Activated CD4-positive, alpha-beta T cell treated with anti-CD3 and anti-CD28 coated beads, Interleukin-10, Interleukin-2, amounts not matched to agents 100 ng/mL and 50 ng/mL, durations not matched to agents 16 hours and 8 hours (primary cell): ENCODE data around the gene HRG.
A peak's percentile ranks its signal among the peaks of the same experiment; 100 is the strongest.

Experiments used
- DNase-seq: peaks from one replicate; pipeline ENCODE4 v3.0.0-alpha.2; 2020

Gene HRG

DNA sequence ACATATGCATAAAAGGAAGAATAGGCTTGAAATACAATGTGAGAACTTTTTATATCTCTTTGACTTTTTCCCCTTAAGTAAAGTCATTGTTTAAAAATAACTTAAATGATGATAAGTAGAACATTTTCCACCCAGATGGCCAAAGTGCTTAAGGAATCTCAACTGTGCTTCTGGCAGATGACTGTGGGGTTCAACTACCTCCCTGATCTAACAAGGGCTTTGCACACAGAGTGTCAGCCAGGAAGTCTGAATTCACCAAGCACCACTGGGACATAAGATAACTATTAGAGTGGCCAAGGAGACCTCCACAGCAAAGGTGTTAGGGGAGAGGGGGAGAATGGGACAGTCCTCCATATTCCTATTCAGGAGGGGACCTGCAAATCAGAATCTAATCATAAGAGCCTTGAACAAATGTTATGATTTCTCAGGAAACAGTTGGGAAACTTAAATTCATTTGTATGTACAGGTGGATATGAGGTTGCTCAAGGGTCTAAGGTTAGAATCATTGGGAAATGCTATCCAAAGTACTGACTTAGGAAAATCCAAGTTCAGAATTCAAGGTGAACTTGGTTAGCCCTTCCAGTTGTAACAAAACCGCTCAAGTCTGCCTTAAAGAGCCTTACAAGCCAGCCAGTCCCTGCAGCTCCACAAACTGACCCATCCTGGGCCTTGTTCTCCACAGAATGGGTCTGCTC, 25.9 kb upstream of the HRG start, which contains the start of gene FETUB:
Gene FETUB (plus strand): TSS at position 622 of the 695 bp plus-strand sequence. CDS start 62 bp downstream, at position 684.
- DNase-seq: no peak

DNA sequence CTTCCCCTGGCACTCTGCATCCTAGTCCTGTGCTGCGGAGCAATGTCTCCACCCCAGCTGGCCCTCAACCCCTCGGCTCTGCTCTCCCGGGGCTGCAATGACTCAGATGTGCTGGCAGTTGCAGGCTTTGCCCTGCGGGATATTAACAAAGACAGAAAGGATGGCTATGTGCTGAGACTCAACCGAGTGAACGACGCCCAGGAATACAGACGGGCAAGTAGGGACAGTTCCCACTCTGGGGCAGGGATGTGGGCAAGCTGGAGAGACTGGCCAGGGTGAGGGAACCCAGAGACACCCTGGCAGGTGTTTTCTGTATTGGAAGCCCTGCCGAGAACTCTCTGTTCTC, 25.4 kb upstream of the HRG start:
- no peak for DNase-seq

DNA sequence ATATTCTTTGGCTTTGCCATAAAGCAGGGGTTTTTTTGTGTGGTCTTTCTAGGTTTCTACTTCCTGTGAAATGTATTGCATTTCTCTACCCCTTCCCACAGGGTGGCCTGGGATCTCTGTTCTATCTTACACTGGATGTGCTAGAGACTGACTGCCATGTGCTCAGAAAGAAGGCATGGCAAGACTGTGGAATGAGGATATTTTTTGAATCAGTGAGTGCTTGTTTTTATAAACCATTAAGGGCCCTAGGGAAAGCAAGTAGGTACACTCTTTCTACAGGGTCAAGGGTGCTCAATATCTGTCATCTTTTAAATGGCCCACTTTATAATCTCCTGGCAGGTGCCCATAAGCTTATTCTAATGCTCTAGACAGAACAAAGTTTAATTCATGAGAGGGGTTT, 24.9 kb upstream of the HRG start:
- no peak for DNase-seq

DNA sequence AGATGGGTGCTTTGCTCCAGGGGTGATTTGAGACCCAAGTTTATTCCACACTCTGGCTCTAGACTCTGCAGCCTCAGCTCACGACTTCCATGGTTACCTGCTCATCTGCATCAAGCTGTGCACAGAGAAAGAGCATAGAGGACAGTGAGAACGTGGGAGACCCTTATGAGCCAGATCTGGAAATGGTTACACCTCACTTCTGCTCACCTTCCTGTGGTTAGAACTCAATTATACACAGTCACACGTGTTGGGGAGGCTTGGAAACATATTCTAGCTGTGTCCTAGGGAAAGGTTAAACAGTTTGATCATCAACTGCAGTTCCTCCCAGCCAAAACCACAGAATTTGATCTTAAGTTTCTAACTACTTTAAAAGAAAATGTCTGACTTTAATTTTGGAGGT, 23.8 kb upstream of the HRG start:
- no peak for DNase-seq

DNA sequence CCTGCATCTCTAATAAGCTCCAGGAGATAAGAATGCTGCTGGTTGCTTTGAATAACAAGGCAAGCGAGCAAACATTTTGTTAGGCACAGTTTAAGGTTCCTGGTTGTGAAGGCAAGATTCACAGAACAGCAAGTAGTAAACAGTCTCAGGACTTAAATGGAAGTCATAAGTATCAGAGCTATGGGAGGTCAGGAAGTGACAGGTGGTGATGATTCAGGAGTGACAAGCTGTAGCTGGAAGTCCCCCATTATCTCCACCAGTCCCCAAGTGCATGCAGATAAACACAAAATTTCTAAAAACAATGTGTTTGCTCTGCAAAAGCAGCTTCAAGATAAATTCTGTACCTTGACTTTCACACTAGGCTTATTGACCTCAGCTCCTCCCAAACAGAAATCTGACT, 22.3 kb upstream of the HRG start:
- DNase-seq: peak; percentile 37

DNA sequence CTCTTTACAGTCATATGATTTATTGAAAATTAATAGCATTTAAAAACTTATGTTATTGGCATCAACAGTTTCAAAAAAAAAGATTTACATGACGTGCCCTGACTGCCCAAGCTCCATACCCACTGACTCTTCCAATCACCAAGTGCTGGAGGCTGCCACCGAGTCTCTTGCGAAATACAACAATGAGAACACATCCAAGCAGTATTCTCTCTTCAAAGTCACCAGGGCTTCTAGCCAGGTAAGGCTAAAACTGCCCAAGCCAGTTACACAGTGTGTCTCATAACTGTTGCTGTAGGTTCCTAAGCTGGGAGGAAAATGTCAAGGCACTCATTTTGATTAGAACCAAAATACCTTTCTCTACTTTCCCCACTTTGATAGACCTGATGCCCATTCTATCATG, 21.1 kb upstream of the HRG start:
- DNase-seq: no peak

DNA sequence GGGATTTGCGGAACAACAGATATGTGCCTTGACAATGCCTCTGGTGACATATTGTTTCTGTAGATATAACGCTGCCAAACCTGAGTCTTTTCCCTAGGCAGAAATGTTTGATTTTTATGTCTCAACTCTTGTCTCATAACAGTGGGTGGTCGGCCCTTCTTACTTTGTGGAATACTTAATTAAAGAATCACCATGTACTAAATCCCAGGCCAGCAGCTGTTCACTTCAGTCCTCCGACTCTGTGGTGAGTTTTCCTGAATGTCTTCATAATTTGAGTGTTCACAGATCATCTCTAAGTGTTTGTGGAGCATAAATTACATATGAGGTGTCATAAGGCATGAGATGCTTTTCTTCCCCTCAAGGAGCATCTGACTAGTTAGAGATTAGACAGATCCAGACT, 19.7 kb upstream of the HRG start:
- DNase-seq: no peak

DNA sequence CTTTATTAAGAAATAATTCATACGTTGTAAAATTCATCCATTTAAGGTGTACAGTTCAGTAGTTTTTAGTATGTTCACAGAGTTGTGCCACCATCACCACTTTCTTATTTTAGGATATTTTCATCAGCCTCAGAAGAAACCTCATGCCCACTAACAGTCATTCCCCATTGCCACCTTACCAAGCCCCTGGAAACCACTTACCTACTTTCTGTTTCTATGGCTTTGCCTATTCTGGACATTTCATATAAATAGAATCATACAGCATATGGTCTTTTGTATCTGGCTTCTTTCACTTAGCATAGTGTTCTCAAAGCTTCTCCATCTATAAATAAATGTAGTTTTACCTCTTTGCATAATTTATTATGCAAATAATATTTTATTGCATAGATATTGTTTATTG, 19.0 kb upstream of the HRG start:
- DNase-seq: no peak

DNA sequence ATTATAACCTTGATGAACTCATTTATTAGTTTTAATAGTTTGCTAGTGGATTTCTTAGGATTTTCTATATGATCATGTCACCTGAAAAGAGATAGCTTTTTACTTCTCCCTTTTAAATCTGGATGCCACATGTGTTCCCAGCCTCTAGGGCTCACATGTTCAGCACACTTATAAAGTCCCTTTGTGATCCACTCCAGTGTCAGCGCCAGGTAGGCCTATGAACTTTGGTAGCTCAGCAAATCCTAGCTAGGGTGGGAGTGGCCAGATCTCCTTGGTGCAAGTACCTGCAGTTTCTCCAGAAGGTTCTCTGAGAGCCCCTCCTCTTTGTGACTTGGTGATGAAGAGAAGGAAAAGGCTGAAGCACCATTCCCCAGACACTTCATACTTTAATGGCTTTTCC, 17.0 kb upstream of the HRG start:
- no peak for DNase-seq

DNA sequence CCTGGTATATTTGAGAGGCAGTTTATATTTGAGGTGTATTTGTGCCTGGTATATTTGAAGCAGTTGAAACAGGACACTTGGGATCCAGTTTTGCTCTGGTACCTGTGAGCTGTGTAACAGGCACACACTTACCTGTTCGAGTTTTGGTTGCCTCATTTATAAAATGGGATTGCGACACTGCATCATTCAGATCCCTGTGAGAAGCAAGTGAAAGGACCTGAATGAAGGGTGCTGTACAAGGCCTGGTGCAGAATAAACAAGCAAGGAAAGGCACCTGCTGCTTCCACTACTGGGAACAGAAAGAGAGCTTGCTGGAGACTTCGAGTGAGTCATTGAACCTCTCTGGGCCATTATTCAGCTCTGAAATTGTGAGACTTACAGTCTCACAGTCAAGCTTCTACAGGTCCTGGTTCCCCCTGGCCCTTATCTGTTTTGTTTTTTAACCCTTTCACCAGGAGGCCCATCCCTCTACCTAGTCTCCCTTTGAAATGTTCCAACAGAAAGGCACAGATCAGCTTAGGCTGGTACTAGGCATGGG, 14.1 kb upstream of the HRG start:
- no peak for DNase-seq

DNA sequence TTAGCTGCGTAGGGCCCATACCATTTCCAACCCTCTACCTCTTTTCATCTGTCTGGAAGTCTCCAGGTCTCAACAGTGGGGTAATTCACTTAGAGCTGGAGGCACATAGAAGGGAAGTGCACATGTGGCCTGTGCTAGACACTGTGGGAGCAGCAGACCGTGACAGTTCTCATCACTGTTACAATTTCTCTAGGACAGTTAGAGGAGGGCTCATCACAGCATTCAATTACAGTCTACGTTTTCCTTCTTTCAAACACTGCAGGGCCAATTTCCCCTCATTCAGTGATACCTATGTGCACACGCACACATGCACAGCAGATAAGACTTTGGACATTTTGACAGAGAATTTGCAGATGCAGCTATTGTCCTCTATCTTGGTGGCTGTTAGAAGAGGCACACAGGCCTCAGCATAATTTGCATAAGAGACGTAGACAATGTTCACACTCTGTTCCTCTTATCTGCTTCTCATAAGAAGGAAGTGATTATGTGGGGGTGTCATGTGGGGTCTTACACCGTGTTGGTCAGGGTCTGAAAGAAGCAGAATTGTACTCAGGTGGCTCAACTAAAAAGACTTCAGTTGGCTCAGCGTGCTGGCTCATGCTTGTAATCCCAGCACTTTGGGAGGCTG, 12.6 kb upstream of the HRG start:
- DNase-seq: no peak

DNA sequence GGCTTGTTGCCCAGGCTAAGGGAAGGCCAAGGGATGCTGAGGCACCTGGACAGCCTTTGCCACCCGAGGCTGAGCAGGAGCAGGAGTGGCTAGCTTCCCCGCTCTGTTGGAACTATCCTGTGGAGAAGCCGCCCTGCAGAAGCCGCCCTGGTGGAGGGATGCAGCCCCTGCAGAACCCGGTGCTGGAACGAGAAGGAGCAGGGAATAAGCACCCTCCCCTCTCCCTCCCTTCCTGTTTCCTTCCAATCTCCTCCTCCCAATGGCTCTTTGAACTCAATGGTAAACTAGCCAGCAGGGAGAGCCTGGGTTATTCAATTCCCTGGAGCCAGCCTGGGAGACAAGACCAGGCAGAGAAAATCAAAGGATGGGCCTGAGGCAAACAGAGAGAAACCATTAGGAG, 11.8 kb upstream of the HRG start:
- no peak for DNase-seq

DNA sequence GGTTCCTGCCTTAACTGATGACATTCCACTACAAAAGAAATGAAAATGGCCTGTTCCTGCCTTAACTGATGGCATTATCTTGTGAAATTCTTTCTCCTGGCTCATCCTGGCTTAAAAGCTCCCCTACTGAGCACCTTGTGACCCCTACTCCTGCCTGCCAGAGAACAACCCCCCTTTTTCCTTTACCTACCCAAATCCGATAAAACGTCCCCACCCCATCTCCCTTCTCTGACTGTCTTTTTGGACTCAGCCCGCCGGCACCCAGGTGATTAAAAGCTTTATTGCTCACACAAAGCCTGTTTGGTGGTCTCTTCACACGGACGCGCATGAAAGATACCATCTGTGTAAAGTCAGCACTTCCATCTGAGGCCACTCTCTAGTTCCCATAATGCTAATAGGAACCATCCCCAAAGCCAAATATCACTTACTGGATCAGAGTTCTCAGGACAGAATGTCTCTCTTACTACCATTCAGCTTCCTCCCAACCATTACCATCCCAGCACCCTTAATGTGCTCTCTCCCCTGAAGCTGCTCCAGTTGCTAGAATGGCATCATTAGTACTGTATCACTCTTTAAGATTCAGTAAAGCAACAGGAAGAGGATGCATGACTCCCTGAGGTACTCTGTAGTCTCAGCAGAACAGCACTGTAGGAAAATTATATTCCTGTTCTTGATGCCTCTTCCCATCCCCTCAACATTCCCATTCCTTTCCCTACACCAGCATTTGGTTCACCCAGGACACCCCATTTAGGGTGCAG, 2.3 kb upstream of the HRG start:
- DNase-seq: no peak

DNA sequence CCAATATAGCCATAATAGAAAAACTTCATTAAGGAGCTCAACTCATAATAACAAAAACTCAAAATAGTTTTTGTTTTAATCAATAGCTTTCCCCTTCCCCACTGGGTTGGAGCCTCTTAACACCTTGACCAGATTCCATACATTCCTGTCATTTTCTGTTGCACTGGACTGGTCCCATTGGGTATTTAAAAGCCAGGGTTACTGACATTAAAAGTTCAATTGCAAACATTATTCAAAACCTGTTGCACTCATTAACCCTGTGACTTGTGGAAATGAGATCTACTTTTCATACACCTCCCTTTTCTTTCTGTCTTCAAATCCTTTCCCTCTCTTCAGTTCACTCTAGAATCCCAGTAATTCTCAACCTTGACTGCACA, 1.7 kb upstream of the HRG start:
- no peak for DNase-seq

DNA sequence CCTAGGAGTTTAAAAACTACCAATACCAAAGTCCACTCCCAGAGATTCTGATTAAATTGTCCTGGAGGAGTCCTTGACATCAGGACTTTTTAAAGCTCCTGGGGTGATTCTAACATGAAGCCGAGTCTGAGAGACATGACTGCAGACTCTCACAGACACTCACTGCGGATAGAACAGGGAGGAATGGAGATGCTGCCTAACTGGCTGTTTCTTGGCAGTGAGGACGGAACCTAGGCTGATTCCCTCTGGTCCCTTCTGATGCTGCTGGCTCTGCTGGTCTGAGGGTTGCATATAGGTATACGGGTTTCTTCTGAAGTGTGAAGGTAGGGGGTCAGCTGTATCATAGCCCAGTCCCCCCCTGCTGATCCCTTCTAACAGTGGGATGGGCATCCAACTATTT, 1.3 kb upstream of the HRG start:
- no peak for DNase-seq

DNA sequence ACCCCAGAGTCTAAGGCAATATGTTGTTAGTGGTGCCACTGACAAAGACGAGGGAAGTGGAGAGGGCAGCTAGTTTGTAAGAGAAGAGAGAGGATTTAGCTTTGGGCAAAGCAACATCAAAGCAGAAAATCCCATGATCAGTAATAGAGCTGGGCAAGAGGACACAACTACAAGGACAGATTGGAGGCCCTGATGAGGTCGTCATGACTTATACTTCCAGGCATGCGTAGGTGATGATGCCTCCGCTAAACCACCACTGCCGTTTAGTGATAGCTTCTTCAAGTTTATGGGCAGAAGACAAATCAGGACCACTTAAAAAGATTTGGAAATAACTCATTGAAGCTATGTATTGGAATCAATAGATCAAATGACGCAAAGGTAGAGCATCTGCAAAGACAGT, 2.6 kb downstream of the HRG start:
- no peak for DNase-seq

DNA sequence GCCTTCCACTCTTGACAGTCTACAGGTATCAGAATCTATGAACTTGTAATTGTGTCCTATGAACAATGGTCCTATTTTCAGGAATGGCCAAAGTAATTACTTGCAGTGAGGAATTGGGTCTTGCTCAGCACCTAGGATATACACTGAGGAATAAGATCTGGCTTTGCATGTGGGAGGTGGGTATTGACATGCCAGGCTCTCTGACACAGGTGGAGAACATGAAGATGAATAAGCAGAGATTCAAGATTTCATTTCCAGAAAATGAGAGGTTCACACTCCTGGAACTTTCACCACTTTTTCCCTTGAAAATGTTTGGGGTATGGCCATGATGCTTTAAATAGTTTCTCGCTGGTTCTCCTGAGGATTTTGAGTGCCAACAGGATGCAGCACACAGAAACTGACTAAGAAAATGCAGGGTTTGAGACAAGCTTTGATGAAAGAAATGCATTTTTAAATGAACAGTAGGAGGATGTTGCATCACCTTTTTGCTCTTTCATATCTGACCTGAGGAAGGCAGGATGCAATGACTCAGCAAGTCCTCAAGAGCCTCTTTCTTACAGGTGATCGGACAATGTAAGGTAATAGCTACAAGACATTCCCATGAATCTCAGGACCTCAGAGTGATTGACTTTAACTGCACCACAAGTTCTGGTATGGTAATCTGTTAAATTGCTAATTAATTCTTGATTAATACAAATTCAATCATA, 3.7 kb downstream of the HRG start:
- DNase-seq: peak; percentile 67

DNA sequence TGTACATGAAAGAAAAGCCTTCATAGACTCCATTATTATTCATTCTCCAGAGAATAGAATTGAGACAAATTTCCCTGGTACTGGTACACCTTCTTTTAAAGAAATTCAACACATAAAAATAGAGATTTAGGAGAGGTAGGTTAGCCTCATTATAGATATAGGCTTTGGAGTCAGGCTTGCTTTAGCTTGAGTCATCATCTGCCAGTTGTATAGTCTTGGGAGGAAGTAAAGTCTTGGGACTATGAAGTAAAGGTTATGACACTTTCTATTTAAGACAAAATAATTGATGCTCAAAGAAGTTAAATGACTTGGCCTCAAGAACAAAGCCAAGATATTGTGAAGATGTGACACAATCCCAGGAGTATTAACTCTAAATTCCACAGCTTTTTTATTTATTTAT, 4.3 kb downstream of the HRG start:
- no peak for DNase-seq

DNA sequence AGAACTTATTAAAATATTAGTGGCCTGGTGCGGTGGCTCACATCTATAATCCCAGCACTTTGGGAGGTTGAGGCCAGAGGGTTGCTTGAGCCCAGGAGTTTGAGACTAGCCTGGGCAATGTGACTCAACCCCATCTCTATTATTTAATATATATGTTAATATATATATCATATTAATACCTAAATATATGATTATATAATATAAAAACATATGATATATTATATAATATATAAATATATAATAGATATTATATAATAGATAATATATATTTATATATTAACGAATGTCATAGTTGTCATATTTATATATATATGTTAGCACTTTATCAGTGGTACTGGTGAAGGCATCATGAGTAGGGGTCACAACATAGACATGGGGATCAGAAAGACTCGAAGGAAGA, 5.2 kb downstream of the HRG start:
- DNase-seq: no peak

DNA sequence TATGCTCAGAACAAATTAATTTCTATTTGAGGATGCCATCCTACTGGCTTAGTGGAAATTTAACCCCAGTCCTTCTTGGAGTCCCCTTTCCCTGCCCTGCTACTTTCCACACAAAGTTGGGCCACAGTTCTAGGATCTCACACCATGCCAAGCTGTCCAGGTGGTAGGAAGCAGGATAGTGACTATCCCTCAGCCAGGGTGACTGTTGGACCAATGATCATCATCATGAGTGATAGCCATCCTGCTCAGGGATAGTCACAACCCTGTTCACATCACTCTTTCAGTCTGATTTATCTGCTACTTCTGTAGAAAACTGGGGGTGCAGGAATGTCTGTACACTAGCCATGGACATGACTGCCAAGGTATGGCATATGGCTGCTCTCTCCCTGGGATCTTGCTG, 12.8 kb downstream of the HRG start:
- DNase-seq: no peak

DNA sequence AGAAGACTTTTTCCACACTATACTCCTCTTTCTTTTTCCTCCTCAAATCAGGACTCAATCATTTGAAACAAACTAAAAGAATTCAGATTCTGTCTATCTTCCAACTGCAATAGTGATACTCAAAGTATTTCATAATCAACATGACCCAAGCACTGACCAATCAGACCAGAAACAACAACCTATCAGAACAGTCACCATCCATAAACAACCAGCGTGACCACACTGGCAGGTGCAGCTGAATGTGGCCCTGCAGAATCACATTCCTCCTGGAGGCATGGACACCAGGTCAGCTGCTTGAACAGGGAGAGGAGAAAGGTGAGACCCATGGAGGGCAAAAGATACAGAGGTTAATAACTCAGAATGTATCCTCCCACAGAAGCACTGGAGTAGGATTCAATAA, 13.3 kb downstream of the HRG start:
- no peak for DNase-seq

DNA sequence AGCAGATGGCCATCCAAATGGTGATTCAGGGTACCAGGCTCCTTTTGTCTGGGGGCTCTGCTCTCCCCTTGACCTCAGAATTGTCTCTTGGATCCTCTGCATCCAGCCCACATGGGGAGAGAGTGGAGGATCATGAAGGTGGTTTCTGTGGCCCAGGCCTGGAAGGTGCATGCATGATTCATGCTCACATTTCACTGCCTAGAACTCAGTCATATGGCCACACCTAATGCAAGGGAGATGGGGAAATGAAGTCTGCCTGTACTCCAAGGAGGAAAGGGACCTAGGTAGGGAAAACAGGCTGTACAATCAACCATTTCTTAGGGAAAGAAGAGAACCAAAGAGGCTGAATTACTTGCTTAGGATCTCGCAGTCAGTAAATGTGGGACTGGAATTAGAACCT, 15.1 kb downstream of the HRG start:
- DNase-seq: no peak

DNA sequence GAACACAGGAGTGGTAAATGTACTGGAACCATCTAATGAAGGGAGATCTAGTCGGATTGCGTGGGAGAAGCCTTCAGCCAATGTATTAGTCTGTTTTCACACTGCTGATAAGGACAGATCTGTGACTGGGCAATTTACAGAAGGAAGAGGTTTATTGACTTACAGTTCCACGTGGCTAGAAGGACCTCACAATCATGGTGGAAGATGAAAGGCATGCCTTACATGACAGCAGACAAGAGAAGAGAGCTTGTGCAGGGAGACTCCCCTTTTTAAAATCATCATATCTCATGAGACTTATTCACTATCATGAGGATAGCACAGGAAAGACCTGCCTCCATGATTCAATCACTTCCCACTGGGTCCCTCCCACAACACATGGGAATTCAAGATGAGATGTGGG, 17.0 kb downstream of the HRG start:
- no peak for DNase-seq

DNA sequence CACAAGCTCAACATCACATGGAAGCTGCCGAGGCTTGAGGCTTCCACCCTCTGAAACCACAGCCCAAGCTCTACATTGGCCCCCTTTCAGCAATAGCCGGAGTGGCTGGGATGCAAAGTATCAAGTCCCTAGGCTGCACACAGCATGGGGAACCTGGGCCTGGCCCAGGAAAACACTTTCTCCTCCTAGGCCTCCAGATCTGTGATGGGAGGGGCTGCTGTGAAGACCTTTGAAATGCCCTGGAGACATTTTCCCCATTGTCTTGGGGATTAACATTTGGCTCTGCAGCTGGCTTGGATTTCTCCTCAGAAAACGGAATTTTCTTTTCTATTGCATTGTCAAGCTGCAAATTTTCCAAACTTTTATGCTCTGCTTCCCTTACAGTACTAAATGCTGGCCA, 18.2 kb downstream of the HRG start:
- no peak for DNase-seq
